ENCODE data around the gene CDH2.
A peak's percentile ranks its signal among the peaks of the same experiment; 100 is the strongest.

CDH2 gene

GRCh38 chr18:28176948-28177827 lies at the start of gene CDH2:
CDH2 (minus strand) TSS chr18:28177130; CDS start chr18:28177022, 108 bp downstream.
- DNase-seq, result peak; percentile 96

- no peak for DNase-seq
Observed at GRCh38 chr18:28212060-28212459, 35.1 kb upstream of the CDH2 start.

GRCh38 chr18:28208712-28209265 lies 31.9 kb upstream of the CDH2 start:
- no peak for DNase-seq

GRCh38 chr18:28208268-28208667 lies 31.3 kb upstream of the CDH2 start:
- no peak for DNase-seq

GRCh38 chr18:28204154-28204553 lies 27.2 kb upstream of the CDH2 start:
- no peak for DNase-seq

GRCh38 chr18:28201056-28201455 lies 24.1 kb upstream of the CDH2 start:
- no peak for DNase-seq

GRCh38 chr18:28198620-28199019 lies 21.7 kb upstream of the CDH2 start:
- DNase-seq, result no peak

- DNase-seq, result peak; percentile 50
Observed at GRCh38 chr18:28193177-28193778, 16.3 kb upstream of the CDH2 start.

- DNase-seq, result peak; percentile 42
Observed at GRCh38 chr18:28189400-28190239, 12.7 kb upstream of the CDH2 start.

GRCh38 chr18:28185121-28185520 lies 8.2 kb upstream of the CDH2 start:
- DNase-seq, result no peak

GRCh38 chr18:28183418-28184078 lies 6.6 kb upstream of the CDH2 start:
- no peak for DNase-seq

- no peak for DNase-seq
Observed at GRCh38 chr18:28181616-28182015, 4.7 kb upstream of the CDH2 start.

- peak; percentile 76 for DNase-seq
Observed at GRCh38 chr18:28178720-28179119, 1.8 kb upstream of the CDH2 start.

GRCh38 chr18:28177828-28178635 lies 1.1 kb upstream of the CDH2 start:
- peak; percentile 94 for DNase-seq

GRCh38 chr18:28176698-28176947 lies 307 bp downstream of the CDH2 start:
- DNase-seq, result no peak

GRCh38 chr18:28175930-28176697 lies 816 bp downstream of the CDH2 start:
- peak; percentile 86 for DNase-seq

- no peak for DNase-seq
Observed at GRCh38 chr18:28175150-28175929, 1.6 kb downstream of the CDH2 start.

GRCh38 chr18:28174181-28174905 lies 2.6 kb downstream of the CDH2 start:
- peak; percentile 67 for DNase-seq

GRCh38 chr18:28171837-28172236 lies 5.1 kb downstream of the CDH2 start:
- DNase-seq, result no peak

- no peak for DNase-seq
Observed at GRCh38 chr18:28168725-28169124, 8.2 kb downstream of the CDH2 start.

Data from NCI-H510A treated with DMSO at 0.1 percent for 48 hours (cell line).